GM23338 (cell line): ENCODE results near the gene PUS3. TPM values are rescaled to one million over a fixed set of nuclear protein-coding genes. Genes with fewer than 3 reads are reported as not detected.
"Not testable (repeated sequence)": the region's sequence is repeated elsewhere in the genome, so short reads cannot be mapped to it uniquely, and the experiment has no call there.

Experiments
- ATAC-seq: fragments of 200-7000 bp; cut with Tn5 transposase; 3 replicates; pipeline ENCODE4 v1.9.1; 2020
- DNase-seq: peaks from one replicate; pipeline ENCODE4 v3.0.0-alpha.2; 2015; ENCODE audit warnings: low spot score
- H2AFZ ChIP-seq: fragments of 200-600 bp; sonication (generic); 2 replicates; pipeline ENCODE4 v1.8.0; 2016; ENCODE audit warnings: antibody characterized with exemption, mild to moderate bottlenecking, moderate library complexity
- H3F3A ChIP-seq: fragments of 200-600 bp; sonication (generic); replicated peaks from 2 replicates; pipeline ENCODE4 v1.8.0; 2017; ENCODE audit warnings: antibody characterized with exemption, mixed run types, low read depth
- H3K27ac ChIP-seq: fragments of 200-600 bp; sonication (generic); 2 replicates; pipeline ENCODE4 v1.6.1; 2016; ENCODE audit warnings: low read depth
- H3K27me3 ChIP-seq: fragments of 200-600 bp; sonication (generic); 2 replicates; pipeline ENCODE4 v1.8.0; 2016; ENCODE audit warnings: mild to moderate bottlenecking, mixed run types, moderate library complexity; ENCODE audit not compliant: insufficient read depth
- H3K36me3 ChIP-seq: fragments of 200-600 bp; sonication (generic); 2 replicates; pipeline ENCODE4 v1.8.0; 2016; ENCODE audit warnings: mild to moderate bottlenecking; ENCODE audit not compliant: insufficient read depth
- H3K4me1 ChIP-seq: fragments of 200-600 bp; sonication (generic); 2 replicates; pipeline ENCODE4 v1.8.0; 2016; ENCODE audit warnings: mild to moderate bottlenecking, moderate library complexity; ENCODE audit not compliant: insufficient read depth
- H3K4me2 ChIP-seq: fragments of 200-600 bp; sonication (generic); 2 replicates; pipeline ENCODE4 v1.7.1; 2017; ENCODE audit warnings: mixed run types
- H3K4me3 ChIP-seq: fragments of 200-600 bp; sonication (generic); 2 replicates; pipeline ENCODE4 v1.6.1; 2016; ENCODE audit warnings: mixed run types
- H3K79me2 ChIP-seq: fragments of 200-600 bp; sonication (generic); replicated peaks from 2 replicates; pipeline ENCODE4 v1.8.0; 2017; ENCODE audit warnings: mild to moderate bottlenecking; ENCODE audit not compliant: insufficient read depth
- H3K9me2 ChIP-seq: fragments of 200-600 bp; sonication (generic); 2 replicates; pipeline ENCODE4 v1.8.0; 2017; ENCODE audit not compliant: insufficient read depth
- H4K20me1 ChIP-seq: fragments of 200-600 bp; sonication (generic); replicated peaks from 2 replicates; pipeline ENCODE4 v1.8.0; 2017; ENCODE audit warnings: mild to moderate bottlenecking; ENCODE audit not compliant: insufficient read depth
- H3K27ac Mint-ChIP-seq: 2 replicates; pipeline ENCODE4 v1.8.0; 2020; ENCODE audit warnings: inconsistent platforms, mild to moderate bottlenecking, moderate library complexity, mixed read lengths
- H3K27me3 Mint-ChIP-seq: 3 replicates; pipeline ENCODE4 v1.8.0; 2022; ENCODE audit warnings: low read depth, mild to moderate bottlenecking, moderate library complexity, mixed read lengths, inconsistent platforms; ENCODE audit not compliant: insufficient read depth, poor library complexity
- H3K36me3 Mint-ChIP-seq: 3 replicates; pipeline ENCODE4 v1.8.0; 2021; ENCODE audit warnings: low read depth, mild to moderate bottlenecking, inconsistent platforms, moderate library complexity, mixed read lengths
- H3K4me1 Mint-ChIP-seq: 3 replicates; pipeline ENCODE4 v1.8.0; 2020; ENCODE audit warnings: mild to moderate bottlenecking, inconsistent platforms, mixed read lengths
- H3K4me3 Mint-ChIP-seq: 3 replicates; pipeline ENCODE4 v1.8.0; 2021; ENCODE audit warnings: moderate library complexity, mild to moderate bottlenecking, inconsistent platforms, mixed read lengths
- H3K9me3 Mint-ChIP-seq: 3 replicates; pipeline ENCODE4 v1.8.0; 2020; ENCODE audit warnings: moderate library complexity, mild to moderate bottlenecking, inconsistent platforms, mixed read lengths
- CREB1 ChIP-seq: fragments of 250-450 bp; sonication (Bioruptor Pico); IDR thresholded peaks from 2 replicates; pipeline ENCODE4 v1.5.0; 2020; ENCODE audit warnings: low read depth, mild to moderate bottlenecking, moderate library complexity
- EZH2phosphoT487 ChIP-seq: fragments of 200-600 bp; sonication (generic); IDR thresholded peaks from one replicate; pipeline ENCODE4 v1.8.1; 2018; ENCODE audit warnings: antibody characterized with exemption; ENCODE audit not compliant: unreplicated experiment
- JUNB ChIP-seq: IDR thresholded peaks from one replicate; pipeline ENCODE4 v1.6.1; 2016; ENCODE audit warnings: antibody characterized with exemption; ENCODE audit not compliant: unreplicated experiment
- STAT1 ChIP-seq: IDR thresholded peaks from one replicate; pipeline ENCODE4 v1.6.1; 2016; ENCODE audit warnings: antibody characterized with exemption; ENCODE audit not compliant: unreplicated experiment
- ZNF114 ChIP-seq: fragments of 250-450 bp; sonication (Bioruptor Pico); IDR thresholded peaks from 2 replicates; pipeline ENCODE4 v1.5.0; 2020; ENCODE audit warnings: mild to moderate bottlenecking, moderate library complexity
- ZNF331 ChIP-seq: fragments of 250-450 bp; sonication (Bioruptor Pico); IDR thresholded peaks from 2 replicates; pipeline ENCODE4 v1.5.0; 2020; ENCODE audit warnings: low read depth, mild to moderate bottlenecking, moderate library complexity
- polyA plus RNA-seq: library from polyadenylated mRNA; unstranded; fragments of >200 nt; fragmentation: Nextera tagmentation; extraction: Ambion mirVana; gene quantifications from 2 replicates; pipeline ENCODE4 v1.2.1, GENCODE V29; 2016
- total RNA-seq: library from RNA; depleted of rRNA; stranded (reverse); fragments of >200 nt; shearing (Covaris generic); gene quantifications from 2 replicates; pipeline ENCODE4 v1.2.3, GENCODE V29; 2014
- TF ChIP-seq, protein P1 (sequence below), 2 experiments: fragments of 200-600 bp in 1 of 2; sonication (generic) in 1 of 2; conservative IDR thresholded peaks; 2 replicates each; pipeline versions ENCODE4 v1.5.1 to v1.6.1; 2016 to 2017; ENCODE audit warnings: antibody characterized with exemption in 2 of 2, low read depth in 2 of 2, mild to moderate bottlenecking in 2 of 2, moderate library complexity in 1 of 2
- TF ChIP-seq, protein P2 (sequence below): IDR thresholded peaks from 2 replicates; pipeline ENCODE4 v1.6.1; 2016; ENCODE audit warnings: antibody characterized with exemption

PUS3 gene
- total and polyA plus RNA-seq, 2 experiments from 2014 or later: 15.8 to 24.1 TPM

GRCh38 chr11:125914601-125915000 is 11.6 kb upstream of the PUS3 start:
- not testable (repeated sequence) for H2AFZ ChIP-seq, H3K9me3 Mint-ChIP-seq, H3K27me3 Mint-ChIP-seq, H3K4me1 ChIP-seq, H3K79me2 ChIP-seq, ATAC-seq, H3K27me3 ChIP-seq, H3K27ac ChIP-seq, H3K27ac Mint-ChIP-seq, H3K36me3 ChIP-seq, H3K9me2 ChIP-seq, H3K4me1 Mint-ChIP-seq, H3K4me2 ChIP-seq, DNase-seq, H3K4me3 Mint-ChIP-seq, H3K4me3 ChIP-seq, H3F3A ChIP-seq, H3K36me3 Mint-ChIP-seq, H4K20me1 ChIP-seq
- TF ChIP-seq, protein P1, sequence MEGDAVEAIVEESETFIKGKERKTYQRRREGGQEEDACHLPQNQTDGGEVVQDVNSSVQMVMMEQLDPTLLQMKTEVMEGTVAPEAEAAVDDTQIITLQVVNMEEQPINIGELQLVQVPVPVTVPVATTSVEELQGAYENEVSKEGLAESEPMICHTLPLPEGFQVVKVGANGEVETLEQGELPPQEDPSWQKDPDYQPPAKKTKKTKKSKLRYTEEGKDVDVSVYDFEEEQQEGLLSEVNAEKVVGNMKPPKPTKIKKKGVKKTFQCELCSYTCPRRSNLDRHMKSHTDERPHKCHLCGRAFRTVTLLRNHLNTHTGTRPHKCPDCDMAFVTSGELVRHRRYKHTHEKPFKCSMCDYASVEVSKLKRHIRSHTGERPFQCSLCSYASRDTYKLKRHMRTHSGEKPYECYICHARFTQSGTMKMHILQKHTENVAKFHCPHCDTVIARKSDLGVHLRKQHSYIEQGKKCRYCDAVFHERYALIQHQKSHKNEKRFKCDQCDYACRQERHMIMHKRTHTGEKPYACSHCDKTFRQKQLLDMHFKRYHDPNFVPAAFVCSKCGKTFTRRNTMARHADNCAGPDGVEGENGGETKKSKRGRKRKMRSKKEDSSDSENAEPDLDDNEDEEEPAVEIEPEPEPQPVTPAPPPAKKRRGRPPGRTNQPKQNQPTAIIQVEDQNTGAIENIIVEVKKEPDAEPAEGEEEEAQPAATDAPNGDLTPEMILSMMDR (conservative IDR thresholded peaks at IDR 0.05; ENCODE audit: low read depth in 2 of 2): peak; percentile 47 to 61; a peak in 3 of 4 replicates

DNA sequence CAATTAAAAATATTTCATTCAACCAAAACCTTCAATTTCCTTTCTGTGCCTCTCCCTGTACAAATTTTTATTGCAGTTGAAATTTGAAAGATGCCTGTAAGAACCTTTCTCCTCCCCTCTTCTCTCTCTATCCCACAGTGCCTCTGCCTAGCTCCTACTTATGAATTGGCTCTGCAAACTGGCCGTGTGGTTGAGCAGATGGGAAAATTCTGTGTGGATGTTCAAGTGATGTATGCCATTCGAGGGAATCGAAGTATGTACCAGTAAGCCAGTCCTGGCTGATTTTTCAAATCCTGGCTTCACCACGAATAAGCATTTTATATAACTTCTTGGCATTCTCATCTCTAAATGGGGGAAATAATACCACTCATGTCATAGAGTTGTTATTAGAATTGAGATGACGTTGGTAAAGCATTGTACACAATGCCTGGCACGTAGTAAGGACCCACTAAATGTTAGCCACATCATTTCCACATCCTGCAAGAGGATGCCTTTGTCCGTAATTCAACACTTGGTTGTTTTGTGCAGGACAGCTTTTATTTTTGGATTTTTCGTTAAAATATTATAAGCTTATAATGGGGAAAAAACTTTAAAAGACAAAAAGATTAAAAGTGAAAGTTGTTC is 7.3 kb upstream of the PUS3 start:
- H4K20me1 ChIP-seq: no peaks in the 10 kb centered on the region
- no peaks in the 10 kb centered on the region for H3F3A ChIP-seq
- Mint-ChIP-seq H3K36me3 (peaks cover 20% of the 10 kb centered on the region), H3K9me3 (no peaks in the 10 kb centered on the region), H3K4me1 (peaks cover under 1% of the 10 kb centered on the region; the same call in 1 of the 3 replicates), H3K27ac (no peak overlapping the region), H3K27me3 (peaks cover 5% of the 10 kb centered on the region), H3K4me3 (no peak overlapping the region)
- no peak overlapping the region for H3K27ac ChIP-seq
- H3K27me3 ChIP-seq: peaks cover 6% of the 10 kb centered on the region
- no peak overlapping the region for H3K4me3 ChIP-seq
- H3K4me1 ChIP-seq: no peaks in the 10 kb centered on the region
- H3K36me3 ChIP-seq: peaks cover 4% of the 10 kb centered on the region; the same call in 1 of the 2 replicates
- H3K9me2 ChIP-seq: no peaks in the 10 kb centered on the region
- ATAC-seq: no peak
- H3K4me2 ChIP-seq: no peak overlapping the region
- H3K79me2 ChIP-seq: no peaks in the 10 kb centered on the region
- DNase-seq: no peak
- TF ChIP-seq, protein P2, sequence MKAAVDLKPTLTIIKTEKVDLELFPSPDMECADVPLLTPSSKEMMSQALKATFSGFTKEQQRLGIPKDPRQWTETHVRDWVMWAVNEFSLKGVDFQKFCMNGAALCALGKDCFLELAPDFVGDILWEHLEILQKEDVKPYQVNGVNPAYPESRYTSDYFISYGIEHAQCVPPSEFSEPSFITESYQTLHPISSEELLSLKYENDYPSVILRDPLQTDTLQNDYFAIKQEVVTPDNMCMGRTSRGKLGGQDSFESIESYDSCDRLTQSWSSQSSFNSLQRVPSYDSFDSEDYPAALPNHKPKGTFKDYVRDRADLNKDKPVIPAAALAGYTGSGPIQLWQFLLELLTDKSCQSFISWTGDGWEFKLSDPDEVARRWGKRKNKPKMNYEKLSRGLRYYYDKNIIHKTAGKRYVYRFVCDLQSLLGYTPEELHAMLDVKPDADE: no peak
- TF ChIP-seq ZNF331 (no peak), STAT1 (no peak), ZNF114 (CRISPR knock-in tag) (no peak)
- no peak overlapping the region for H2AFZ ChIP-seq

DNA sequence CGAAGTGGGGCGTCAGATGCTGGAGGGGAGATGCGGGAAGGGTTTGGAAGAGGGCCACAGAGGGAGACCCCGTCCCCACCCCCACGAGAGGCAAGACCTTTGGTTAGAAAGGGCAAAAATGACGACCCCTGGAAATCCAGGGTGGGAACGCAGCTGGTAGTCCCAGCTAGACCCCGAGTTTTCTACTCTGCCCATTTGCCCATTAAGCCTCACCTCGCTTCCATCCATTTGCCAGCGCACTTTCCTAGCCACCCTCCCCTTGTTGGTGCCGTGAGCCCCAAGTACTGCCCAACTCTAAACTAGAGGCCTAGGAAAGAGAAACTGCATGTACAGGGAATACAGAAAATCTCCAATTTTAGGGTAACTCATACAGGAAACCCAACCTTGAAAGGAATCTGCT is 1.7 kb upstream of the PUS3 start:
- peak overlapping the region; percentile 99 for H3K4me3 Mint-ChIP-seq

More for the DNA sequence above, 1.7 kb upstream of the PUS3 start:
- Mint-ChIP-seq H3K4me1 (peaks cover 12% of the 10 kb centered on the region), H3K27ac (no peak overlapping the region), H3K36me3 (peaks cover 33% of the 10 kb centered on the region), H3K9me3 (no peaks in the 10 kb centered on the region; the same call in 1 of the 3 replicates), H3K27me3 (peaks cover 20% of the 10 kb centered on the region)
- ATAC-seq: no peak
- Histone ChIP-seq H3K4me3 (peak overlapping the region; percentile 88; the same call in 1 of the 2 replicates), H3K27ac (no peak overlapping the region), H3F3A (peaks cover 15% of the 10 kb centered on the region; the same call in 1 of the 2 replicates), H3K9me2 (no peaks in the 10 kb centered on the region), H3K4me1 (no peaks in the 10 kb centered on the region), H3K27me3 (peaks cover 19% of the 10 kb centered on the region), H3K4me2 (peak overlapping the region; percentile 89), H4K20me1 (peaks cover 3% of the 10 kb centered on the region; the same call in 1 of the 2 replicates), H2AFZ (peak overlapping the region; percentile 94; the same call in 1 of the 2 replicates), H3K36me3 (peaks cover 9% of the 10 kb centered on the region), H3K79me2 (peaks cover 29% of the 10 kb centered on the region)
- TF ChIP-seq CREB1: no peak
- no peak for TF ChIP-seq JUNB
- no peak for TF ChIP-seq EZH2phosphoT487
- DNase-seq: no peak
